ENCODE results near the gene CFAP107.
"Not testable (repeated sequence)": the region's sequence is repeated elsewhere in the genome, so short reads cannot be mapped to it uniquely, and the experiment has no call there.

CFAP107 gene

DNA sequence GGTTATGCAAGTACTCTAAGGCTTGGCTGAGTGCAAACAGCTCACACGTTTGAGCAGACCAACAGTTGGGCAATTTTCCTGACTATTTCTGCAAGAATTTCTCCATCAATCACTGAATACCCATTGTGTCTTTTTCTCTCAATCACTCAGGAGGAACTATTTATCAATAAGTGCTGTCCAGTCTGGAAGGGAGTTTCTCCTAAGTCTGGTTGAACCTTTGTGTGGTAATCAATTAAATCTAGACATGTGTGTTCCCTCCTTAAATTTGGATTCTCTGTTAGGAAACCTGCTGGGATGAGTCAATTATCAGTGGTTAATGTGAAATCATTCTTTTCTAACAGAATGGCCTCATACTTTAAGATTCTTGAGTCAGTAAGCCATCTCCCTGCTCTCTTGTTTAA, 36.9 kb upstream of the CFAP107 start:
- TF ChIP-seq, protein P1, sequence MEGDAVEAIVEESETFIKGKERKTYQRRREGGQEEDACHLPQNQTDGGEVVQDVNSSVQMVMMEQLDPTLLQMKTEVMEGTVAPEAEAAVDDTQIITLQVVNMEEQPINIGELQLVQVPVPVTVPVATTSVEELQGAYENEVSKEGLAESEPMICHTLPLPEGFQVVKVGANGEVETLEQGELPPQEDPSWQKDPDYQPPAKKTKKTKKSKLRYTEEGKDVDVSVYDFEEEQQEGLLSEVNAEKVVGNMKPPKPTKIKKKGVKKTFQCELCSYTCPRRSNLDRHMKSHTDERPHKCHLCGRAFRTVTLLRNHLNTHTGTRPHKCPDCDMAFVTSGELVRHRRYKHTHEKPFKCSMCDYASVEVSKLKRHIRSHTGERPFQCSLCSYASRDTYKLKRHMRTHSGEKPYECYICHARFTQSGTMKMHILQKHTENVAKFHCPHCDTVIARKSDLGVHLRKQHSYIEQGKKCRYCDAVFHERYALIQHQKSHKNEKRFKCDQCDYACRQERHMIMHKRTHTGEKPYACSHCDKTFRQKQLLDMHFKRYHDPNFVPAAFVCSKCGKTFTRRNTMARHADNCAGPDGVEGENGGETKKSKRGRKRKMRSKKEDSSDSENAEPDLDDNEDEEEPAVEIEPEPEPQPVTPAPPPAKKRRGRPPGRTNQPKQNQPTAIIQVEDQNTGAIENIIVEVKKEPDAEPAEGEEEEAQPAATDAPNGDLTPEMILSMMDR (IDR thresholded peaks at IDR 0.05; ENCODE audit: control extremely low read depth, extremely low read depth, low read depth, missing control alignments): no peak
- ChIA-PET POLR2A (no interaction called here), CTCF (no interaction called here)
- DNase-seq (ENCODE audit: extremely low spot score): no peak

DNA sequence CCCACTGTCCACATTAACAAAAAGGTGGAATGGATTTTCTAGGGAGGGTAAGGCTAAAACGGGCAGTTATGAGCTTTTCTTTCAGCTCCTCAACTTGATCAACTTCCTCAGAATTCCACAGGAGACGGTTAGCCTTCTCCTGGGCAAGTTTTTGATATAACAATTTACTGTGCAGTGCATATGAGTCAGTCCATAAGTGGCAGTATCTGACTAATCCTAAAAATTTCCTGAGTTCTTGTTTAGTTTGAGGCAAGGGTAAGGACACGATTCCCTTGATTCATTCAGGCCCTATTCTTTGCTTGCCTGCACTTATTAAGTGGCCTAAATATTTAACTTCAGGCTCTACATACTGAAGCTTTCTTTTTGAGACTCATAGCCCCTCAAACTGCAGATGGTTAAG, 36.3 kb upstream of the CFAP107 start:
- TF ChIP-seq, protein P1 (IDR thresholded peaks at IDR 0.05; ENCODE audit: control extremely low read depth, extremely low read depth, low read depth, missing control alignments): no peak
- CTCF ChIA-PET: no interaction called here
- no peak for DNase-seq (ENCODE audit: extremely low spot score)
- POLR2A ChIA-PET: no interaction called here

DNA sequence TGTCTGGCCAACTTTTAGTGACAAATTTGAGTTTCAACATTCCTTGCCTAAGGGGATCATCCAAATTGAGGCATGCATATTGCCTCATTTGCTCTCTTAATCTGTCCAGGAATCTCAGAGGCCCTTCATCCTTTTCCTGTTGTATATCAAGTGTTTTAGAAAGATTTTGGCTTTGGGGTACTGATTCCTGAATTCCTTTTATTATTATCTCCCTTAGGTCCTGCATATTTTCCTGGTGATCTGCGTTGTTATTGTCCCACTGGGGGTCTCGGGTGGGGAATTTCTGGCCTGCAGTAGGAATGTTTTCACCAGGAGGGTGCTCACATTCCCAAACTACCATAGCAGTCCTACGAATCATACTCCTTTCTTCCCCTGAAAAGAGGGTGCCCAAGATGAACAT, 34.5 kb upstream of the CFAP107 start:
- ChIA-PET CTCF (no interaction called here), POLR2A (no interaction called here)
- no peak for DNase-seq (ENCODE audit: extremely low spot score)
- TF ChIP-seq, protein P1 (IDR thresholded peaks at IDR 0.05; ENCODE audit: control extremely low read depth, extremely low read depth, low read depth, missing control alignments): no peak

DNA sequence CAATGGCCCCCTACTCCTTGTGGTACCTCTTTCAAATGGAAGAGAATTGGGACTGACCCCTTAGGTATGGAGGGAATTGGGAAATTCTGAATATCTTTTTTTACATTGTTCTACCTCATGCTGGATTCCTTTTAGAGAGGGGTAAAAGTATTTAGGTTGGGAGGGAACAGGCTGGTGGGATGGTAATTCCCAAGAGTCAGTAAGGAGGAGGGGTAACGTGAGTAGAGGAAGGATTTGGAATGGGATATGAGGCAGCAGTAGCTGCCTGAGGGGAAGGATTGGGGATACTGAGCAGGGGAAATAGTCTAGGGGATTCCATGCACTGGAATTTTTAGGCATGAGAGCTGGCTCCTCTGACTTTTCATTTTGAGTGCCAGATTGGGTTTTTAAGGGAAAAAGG, 33.9 kb upstream of the CFAP107 start:
- TF ChIP-seq, protein P1 (IDR thresholded peaks at IDR 0.05; ENCODE audit: control extremely low read depth, extremely low read depth, low read depth, missing control alignments): no peak
- ChIA-PET CTCF (no interaction called here), POLR2A (no interaction called here)
- DNase-seq (ENCODE audit: extremely low spot score): no peak

DNA sequence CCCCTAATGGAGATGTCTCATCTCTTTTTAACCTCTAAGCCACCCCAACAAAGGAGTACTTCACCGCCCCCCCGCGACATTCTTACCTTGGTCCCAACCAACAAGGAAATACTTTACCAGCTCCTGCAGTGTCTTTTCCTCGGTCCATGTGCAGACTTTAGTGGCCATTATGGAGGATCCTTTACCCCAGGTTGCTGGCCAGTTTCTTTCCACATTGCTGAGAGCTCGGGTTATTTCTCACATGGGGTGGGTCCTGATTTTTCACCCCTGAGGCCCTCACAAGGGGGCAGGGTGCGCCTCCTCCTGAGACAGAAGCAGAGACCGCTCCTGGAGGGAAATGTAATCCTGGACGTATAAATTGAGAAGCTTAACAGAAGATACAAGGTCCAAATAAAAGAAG, 33.1 kb upstream of the CFAP107 start:
- no peak for DNase-seq (ENCODE audit: extremely low spot score)
- TF ChIP-seq, protein P1 (IDR thresholded peaks at IDR 0.05; ENCODE audit: control extremely low read depth, extremely low read depth, low read depth, missing control alignments): no peak
- ChIA-PET POLR2A (no interaction called here), CTCF (no interaction called here)

DNA sequence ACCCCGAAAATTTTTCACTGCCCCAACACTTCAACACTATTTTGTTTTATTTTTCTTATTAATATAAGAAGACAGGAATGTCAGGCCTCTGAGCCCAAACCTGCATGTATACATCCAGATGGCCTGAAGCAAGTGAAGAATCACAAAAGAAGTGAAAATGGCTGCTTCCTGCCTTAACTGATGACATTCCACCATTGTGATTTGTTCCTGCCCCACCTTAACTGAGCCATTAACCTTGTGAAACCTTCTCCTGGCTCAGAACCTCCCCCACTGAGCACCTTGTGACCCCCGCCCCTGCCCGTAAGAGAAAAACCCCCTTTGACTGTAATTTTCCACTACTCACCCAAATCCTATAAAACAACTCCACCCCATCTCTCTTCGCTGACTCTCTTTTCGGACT, 32.3 kb upstream of the CFAP107 start:
- POLR2A ChIA-PET; DNase-seq (ENCODE audit: extremely low spot score); CTCF ChIA-PET: not testable (repeated sequence)

DNA sequence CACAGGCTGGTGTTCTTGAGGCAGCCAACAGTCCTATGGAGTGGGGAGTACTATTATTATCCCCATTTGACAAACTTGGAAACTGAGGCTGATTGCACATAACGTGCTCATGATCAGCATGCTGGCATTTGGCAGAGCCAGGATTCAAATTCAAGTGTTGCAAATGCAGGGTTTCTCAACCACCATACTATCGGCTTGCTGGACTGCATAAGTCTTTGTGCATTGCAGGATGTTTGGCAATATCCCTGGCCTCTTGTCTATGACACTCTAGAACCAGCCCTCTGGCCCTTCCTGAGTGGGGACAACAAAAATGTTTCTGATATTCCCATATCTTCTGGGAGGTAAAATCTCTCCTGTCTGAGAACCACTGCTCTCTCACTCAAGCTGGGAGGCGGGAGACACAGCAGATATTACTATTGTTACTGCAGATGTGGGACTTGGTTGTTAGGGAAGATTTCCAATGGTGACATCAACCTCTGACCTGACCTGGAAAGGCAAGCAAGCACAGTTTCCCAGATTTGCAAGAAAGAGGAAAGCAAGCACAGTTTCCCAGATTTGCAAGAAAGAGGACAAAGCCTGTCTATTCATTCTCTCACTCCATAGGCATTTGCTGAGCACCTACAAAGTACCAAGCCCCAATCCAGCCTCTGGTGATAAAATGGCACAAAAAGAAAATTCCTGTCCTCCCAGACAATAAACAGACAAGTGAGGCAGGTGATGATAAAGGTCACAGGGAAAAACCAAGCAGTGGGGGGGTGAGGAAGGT, 31.1 kb upstream of the CFAP107 start:
- ChIA-PET POLR2A (no interaction called here), CTCF (no interaction called here)
- no peak for DNase-seq (ENCODE audit: extremely low spot score)
- TF ChIP-seq, protein P1 (IDR thresholded peaks at IDR 0.05; ENCODE audit: control extremely low read depth, extremely low read depth, low read depth, missing control alignments): no peak

Measured in GM10248 (cell line).